Ramos (cell line): ENCODE results near the gene MAU2.
"Not testable (repeated sequence)": the region's sequence is repeated elsewhere in the genome, so short reads cannot be mapped to it uniquely, and the experiment has no call there.

Experiments used
- in situ Hi-C: fragments of 300-500 bp; cut with MboI; formaldehyde crosslinking; loops from one replicate; pipeline ENCODE4 v1.14.3; 2022; ENCODE audit warnings: low sequenced_read_pairs; ENCODE audit not compliant: unreplicated experiment

The MAU2 gene

DNA sequence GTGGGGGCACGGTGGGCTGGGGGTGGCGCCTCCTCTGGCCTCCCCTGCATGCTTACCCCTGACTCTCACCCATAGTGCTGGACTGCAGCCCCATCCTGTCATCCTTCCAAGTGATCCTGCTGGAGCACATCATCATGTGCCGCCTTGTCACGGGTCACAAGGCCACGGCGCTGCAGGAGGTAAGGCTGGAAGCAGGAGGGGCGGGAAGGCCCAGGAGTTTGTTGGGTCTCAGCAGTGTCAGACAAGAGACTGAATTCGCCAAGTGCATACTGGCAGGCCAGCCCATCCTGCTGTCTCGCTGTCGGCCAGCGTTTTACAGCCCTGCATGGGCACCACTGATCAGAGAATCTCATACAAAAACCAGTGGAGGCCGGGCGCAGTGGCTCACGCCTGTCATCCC, 23.1 kb downstream of the MAU2 start:
- in situ Hi-C loops = no loop called here

GRCh38 chr19:19345232-19345631, 24.6 kb downstream of the MAU2 start:
- in situ Hi-C loops = no loop called here

- in situ Hi-C loops = no loop called here
These were observed 25.3 kb downstream of the MAU2 start for GRCh38 chr19:19345970-19346369.

- in situ Hi-C loops = no loop called here
These were observed 26.9 kb downstream of the MAU2 start for GRCh38 chr19:19347401-19348110.

DNA sequence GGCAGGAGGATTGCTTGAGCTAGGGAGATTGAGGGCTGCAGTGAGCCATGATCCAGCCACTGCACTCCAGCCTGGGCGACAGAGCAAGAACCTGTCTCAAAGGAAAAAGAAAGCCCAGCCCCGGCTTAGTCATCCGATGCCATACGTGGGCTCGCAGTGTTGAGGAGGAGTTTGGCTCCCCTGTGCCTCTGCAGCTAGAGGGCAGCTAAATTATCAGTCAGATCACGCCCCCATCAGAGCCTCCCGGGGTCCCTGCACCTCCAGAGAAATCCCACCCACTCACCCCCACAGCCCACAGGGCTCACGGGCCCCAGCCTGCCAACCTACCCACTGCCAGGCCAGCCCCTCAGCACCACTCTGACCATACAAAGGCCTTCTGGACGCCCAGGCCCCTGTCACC, 27.6 kb downstream of the MAU2 start:
- in situ Hi-C loops = no loop called here

DNA sequence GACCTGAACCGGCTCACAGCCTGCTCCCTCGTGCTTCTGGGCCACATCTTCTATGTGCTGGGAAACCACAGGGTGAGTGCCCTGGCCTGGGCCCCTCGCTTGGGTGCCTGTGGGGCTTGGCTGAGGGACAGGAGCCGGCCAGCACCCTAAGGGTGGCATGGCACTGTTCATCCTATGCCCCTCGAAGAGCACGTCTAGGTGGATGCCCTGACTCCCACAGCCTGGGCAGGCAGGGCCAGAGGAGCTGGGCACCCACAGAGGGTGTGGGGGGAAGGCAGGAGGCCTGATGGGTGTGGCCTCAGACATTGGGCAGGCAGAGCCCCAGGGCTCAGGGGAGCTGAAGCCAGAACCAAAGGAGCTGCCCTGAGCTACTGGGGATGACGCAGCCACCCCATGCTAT, 28.7 kb downstream of the MAU2 start:
- in situ Hi-C loops = no loop called here

GRCh38 chr19:19350756-19351155, 30.1 kb downstream of the MAU2 start:
- in situ Hi-C loops = not testable (repeated sequence)

- in situ Hi-C loops = no loop called here
These were observed 32.2 kb downstream of the MAU2 start for GRCh38 chr19:19352823-19353222.

- in situ Hi-C loops = no loop called here
These were observed 33.4 kb downstream of the MAU2 start for GRCh38 chr19:19354007-19354406.

- in situ Hi-C loops = no loop called here
These were observed 34.3 kb downstream of the MAU2 start for GRCh38 chr19:19354932-19355331.

- in situ Hi-C loops = no loop called here
These were observed 35.0 kb downstream of the MAU2 start for GRCh38 chr19:19355606-19356139.

DNA sequence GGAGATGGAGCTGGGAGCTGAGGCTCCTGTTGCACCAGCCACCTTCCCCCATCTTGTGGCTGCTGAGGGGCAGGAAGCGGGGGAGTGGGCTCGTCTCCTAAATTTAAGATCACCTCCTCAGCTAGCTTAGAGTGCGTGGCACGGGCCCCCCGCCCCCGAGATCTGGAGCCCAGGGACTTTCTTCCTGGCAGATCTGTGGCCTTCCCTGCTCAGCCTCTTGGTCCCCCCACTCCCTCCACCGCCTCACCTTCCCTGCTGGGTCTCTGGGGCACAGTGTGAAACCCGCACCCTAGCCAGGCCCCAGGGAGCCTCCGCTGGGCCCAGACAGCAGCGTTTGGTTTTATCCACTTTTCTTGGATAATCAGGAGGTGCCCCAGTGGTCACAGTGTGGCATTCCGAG, 35.9 kb downstream of the MAU2 start:
- in situ Hi-C loops = no loop called here

DNA sequence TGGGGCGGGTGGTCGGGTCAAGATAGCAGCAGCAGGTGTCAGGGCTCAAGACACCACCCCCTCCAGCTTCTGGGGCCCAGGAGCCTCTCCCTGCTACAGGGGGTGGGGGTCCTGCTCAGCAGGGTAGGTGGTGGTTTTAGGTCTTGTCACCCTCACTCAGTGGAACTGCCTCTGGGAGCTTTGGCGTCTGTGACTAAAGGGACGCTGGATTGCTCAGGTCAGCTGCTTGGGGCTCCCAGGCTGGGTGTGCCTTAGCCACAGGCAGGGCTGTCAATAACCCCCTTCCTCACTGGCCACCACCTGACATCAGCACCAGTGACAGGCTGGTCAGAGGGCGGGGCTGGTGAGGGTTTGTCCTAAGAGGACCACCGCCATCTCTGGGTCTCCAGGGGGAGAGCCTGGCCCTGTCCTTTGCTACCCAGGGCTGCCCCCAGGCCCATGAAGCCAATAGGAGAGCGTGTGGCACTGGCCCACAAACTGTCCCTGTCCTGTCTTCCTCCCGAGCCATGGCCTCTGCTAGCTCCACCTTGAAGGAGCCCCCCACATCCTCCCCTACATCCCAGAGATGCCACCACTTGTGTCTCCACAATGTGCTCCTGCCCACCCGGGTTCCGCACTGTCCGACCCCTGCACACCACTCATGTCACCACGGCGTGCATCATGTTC, 36.4 kb downstream of the MAU2 start:
- in situ Hi-C loops = no loop called here

GRCh38 chr19:19361075-19361594, 40.5 kb downstream of the MAU2 start:
- in situ Hi-C loops = no loop called here

GRCh38 chr19:19362075-19362474, 41.4 kb downstream of the MAU2 start:
- in situ Hi-C loops = no loop called here

DNA sequence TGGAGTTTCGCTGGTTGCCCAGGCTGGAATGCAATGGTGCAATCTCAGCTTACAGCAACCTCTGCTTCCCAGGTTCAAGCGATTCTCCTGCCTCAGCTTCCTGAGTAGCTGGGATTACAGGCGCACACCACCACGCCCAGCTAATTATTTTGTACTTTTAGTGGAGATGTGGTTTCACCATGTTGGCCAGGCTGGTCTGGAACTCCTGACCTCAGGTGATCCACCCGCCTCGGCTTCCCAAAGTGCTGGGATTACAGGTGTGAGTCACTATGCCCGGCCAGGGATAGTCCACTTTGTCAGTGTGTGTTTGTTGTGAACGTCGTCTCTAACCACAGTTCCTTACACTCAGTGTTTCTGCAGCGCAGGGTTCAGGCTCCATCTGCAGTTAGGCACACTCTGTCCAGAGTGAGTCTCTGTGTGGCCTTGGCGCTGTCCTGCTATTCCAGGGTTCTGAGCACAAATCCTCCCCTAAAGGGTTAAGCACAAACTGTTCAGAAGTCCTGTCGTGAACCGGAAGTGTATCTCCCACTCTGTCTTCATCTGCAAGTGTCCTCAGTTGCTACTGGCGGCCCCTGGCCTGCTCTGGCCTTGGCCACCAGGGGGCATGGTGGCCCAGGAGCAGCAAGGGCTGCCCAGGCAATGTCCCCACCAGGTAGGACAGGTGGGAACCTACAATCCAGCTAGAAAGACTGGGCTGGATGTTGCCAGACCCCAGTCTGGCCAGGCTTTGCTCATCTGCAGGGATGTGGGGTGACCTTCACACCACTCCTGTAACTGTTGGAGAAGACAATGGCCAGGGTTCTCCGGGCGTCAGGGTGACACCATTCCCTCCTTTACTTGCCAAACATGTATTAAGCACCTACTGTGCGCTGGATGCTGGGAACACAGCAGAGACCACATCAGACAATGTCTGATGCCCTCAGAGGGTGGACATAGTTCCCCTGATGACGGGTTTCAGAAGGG, 46.1 kb downstream of the MAU2 start:
- in situ Hi-C loops = loop anchor here (5.0 kb wide), 1 partner anchor 126 kb away; no protein-coding TSS in a partner anchor

DNA sequence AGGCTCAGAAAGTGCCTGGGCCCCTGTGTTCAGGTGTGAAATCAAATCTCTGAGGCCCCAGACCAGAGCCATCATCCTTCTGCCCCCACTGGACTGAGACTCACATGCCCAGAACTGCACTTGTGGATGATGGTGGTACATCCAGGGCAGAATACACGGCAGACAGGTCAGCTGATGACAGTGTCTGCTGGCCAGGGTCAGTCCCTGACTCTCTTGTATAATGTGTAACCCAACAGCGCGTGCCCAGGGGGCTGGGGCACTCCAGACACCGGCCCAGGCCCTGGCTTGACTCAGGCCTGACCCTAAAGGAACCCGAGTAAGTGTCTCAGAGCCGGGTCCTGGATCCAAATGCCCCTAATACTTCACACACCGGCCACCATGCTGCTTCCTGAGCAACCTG, 47.5 kb downstream of the MAU2 start:
- in situ Hi-C loops = loop anchor here (5.0 kb wide), 1 partner anchor 124 kb away; no protein-coding TSS in a partner anchor

GRCh38 chr19:19371059-19371458, 50.4 kb downstream of the MAU2 start:
- in situ Hi-C loops = no loop called here

DNA sequence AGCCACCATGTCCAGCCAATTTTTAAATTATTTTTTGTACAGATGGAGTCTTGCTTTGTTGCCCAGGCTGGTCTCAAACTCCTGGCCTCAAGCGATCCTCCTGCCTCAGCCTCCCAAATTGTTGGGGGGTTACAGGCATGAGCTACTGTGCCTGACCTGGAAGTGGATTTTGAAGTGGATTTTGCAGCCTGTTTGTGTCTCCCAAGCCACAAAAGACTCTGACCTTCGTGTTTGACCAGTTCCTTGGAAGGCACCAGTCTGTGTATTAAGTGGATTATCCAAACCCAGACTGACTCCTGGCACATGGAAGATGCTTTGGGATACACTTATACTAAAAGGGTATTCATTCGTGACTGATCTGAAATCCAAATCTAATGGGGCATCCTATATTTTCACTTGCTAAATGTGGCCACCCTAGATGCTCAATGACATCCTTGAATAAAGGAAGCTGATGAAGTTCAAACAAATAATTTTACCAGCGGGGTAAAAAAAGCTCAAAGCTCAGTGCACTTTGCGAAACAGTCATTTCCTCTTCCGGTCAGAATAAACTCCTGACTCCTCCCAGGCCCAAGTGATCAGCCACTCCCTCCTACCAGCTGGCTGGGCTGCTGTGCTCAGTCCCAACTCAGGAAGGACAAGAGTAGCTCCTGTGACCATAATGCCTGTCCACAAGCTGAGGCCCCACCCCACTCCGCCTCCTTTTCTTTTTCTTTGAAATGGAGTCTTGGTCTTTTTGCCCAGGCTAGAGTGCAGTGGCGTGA, 52.2 kb downstream of the MAU2 start:
- in situ Hi-C loops = no loop called here

DNA sequence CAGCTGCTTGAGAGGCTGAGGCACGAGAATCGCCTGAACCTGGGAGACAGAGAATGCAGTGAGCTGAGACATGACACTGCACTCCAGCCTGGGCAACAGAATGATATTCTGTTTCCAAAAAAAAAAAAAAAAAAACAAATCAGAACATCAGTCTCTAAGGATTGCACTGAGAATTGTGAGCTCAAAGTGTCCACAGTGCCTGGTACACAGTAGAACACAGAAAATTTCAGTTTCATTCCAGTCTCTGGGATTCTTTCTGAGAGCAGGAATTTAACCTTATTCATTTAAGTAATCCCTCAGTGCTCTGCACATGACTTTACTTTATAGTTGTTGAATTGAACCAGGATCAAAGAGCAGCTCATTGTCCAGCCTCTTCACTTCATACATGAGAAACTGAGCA, 58.9 kb downstream of the MAU2 start:
- in situ Hi-C loops = no loop called here
